CD4-positive, alpha-beta T cell treated with Interleukin-6 at 100 ng/mL for 8 hours (primary cell): ENCODE results near the gene GLRX.
"Not testable (repeated sequence)": the region's sequence is repeated elsewhere in the genome, so short reads cannot be mapped to it uniquely, and the experiment has no call there.

Experiments used
- DNase-seq: peaks from one replicate; pipeline ENCODE4 v3.0.0-alpha.2; 2020; ENCODE audit warnings: mixed read lengths, low spot score

GLRX gene

GRCh38 chr5:95826949-95827891 is 4.7 kb upstream of the GLRX start:
- no peak for DNase-seq

- no peak for DNase-seq
Measured at GRCh38 chr5:95825495-95825894, 3.0 kb upstream of the GLRX start.

GRCh38 chr5:95824747-95825146 is 2.2 kb upstream of the GLRX start:
- no peak for DNase-seq

DNA sequence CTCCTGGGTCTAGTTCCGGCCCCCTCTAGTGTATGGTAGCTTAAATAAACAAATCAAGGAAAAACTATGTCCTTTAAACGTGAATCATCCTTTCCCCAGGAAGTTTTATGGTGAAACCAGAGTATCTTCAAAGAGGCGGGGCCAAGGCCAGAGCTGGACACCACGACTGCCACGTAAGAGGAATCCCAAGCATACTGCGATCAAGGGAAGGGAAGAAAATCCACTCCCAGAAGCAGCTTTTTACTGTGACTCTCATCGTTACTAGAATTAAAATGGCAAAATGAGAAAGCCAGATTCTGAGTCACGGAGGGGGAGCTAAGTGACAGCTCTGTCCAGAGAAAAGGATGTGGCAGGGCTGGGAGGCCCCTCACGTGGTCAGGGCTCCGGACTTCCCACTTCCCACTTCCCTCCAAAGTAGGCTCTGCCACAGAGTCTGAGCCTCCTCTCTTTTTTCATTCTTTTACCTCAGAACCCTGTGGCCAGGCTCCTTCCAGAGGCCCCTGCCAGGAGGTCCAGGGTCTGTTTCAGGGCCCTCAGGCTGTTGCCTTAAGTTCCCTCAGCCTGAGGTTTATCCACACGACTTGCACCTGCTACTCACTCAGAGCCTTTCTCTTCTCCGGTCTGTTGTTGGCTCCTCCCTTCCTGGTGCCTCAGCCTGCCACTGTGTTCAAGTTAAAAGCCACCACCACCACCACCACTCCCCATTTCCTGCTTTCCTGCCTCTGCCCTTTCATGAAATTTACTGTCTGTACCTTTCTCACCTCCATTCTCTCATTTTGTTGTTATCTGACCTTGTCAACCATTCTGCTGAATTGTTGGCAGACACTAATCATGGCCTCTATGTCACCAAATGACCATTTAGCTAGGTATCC is 1.4 kb upstream of the GLRX start:
- DNase-seq, result peak; percentile 85

DNA sequence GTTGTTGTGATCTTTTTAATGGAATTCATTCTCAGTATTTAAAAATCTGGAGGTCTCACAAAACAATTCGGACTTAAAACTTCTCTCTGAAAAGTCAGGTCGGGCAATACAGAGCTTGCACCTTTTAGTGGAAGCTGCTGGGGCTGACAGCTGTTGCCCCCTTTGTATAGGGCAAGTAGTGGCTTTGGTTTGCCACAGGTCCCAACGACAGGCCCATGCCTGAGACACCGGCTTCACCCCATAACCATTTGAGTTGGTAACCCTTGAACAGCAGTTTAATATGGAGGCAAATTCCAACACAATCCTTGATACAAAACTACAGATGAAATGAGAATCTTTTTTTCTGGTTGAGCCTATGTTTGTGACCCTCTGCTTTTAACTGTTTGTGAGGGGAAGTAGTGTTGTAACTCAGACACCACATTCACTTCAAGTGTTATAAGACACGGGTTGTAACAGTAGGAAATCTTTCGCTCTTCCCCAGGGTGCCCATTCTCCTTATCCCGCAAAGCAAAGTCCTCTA is 752 bp upstream of the GLRX start:
- no peak for DNase-seq

DNA sequence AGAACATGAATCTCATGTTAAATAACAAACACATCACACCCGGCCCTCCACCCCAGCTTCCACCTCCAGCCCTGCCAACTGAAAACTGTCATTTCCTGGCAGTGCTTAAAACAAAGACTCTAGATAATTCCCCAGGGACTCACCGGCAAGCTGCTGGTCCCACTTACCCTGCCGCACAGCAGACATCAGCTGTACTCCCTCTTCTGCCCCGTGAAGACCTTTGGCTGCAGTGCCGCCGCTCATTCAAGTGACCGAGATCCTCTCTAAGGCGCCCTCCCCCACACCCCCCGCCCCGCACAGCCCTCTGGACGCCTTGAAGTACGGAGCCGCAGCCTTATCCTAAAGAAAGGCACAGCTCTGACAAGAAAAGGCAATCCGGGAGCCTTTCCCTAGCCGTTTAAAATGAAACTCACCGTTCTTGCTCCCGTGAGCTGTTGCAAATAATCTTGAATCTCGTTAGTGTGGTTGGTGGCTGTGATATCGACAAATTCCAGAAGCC is 434 bp downstream of the GLRX start:
- peak; percentile 17 for DNase-seq

DNA sequence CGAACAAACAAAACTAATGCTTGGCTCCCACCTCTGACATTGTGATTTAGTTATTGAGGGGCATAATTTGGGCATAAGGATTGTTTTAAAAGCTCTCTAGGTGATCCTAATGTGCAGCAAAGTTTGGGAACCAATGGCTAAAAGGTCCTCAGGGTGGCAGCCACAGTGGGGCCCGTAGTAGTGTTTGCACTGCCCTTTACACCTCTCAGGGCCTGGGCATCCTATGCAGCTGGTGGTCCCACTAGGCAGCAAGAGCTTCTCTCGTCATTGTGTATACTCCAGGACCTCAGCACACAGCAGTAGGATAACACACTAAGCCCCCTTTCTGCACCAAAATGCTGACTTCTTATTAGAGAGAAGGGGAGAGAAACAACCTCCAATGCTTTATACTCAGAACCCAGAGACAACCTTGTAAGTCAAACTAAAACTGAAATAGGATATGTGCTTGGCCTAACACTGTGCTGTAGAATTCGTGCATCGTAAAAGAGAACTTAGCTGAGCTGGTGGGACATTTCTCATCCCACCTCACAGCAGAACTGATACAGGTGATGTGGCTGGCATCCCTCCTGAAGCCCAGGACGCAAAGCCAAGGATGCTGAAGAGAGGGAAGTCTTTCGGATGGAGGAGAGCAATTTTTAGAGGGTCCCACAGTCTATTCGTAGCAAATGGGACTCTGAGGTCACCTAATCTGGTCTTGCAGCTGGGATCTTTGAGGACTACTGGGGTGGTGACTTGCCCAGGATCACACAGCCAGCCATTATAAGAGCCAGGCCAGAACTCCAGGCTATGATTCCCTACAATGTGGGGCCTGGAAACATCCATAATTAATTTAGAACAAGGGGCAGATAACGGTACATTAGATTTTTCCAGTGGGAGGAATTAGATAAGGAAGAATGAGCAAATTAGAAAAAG is 1.2 kb downstream of the GLRX start:
- no peak for DNase-seq

DNA sequence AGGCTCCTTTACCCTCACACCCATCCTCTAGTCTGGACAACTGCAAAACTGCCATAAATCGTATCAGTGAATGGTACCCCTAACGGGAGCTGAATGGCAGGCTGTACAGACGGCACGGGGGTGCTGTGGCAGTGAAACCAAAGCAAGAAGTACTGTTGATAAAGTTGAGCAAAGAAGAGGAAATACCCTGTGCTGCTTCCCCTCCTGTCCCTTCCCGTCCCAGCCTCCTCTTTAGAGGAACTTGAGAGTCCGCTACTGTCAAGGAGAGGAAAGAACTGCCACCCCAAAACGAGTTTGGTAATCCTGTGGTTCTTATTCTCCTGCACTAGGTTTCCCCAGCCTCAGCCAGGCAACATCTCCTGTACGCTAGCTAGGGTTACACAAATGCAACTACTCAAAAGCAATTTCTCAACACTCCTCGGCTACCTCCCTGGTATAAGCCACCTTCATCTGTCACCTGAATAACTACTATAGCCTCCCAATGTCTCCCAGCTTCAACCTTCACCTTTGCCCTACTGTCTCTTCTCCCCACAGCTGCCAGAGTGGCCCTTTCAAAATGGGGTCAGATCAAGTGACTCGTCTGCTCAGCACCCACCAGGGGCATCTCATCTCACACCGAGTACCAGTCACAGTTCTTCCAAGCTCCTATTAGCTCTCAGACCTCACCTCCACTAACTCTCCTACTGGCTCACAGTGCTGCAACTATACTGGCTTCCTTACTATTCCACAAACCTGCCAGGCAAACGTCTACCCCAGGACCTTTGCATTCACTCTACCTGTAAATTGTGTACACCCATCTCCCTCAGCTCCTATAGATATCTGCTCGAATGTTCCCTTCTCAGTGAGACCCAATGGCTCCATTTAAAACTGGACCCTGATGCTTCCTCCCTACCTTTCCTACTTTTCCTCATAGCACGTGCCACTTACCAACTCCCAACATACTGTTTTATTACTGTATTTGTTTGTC is 4.1 kb downstream of the GLRX start:
- DNase-seq, result no peak

GRCh38 chr5:95817430-95817829 is 5.1 kb downstream of the GLRX start:
- DNase-seq, result peak; percentile 29

GRCh38 chr5:95816776-95817175 is 5.8 kb downstream of the GLRX start:
- DNase-seq, result no peak

GRCh38 chr5:95816341-95816740 is 6.2 kb downstream of the GLRX start:
- no peak for DNase-seq

GRCh38 chr5:95815155-95815729 is 7.3 kb downstream of the GLRX start:
- DNase-seq, result no peak

- DNase-seq, result not testable (repeated sequence)
Measured at GRCh38 chr5:95813035-95813434, 9.5 kb downstream of the GLRX start.

- peak; percentile 25 for DNase-seq
Measured at GRCh38 chr5:95812074-95812471, 10.5 kb downstream of the GLRX start.

DNA sequence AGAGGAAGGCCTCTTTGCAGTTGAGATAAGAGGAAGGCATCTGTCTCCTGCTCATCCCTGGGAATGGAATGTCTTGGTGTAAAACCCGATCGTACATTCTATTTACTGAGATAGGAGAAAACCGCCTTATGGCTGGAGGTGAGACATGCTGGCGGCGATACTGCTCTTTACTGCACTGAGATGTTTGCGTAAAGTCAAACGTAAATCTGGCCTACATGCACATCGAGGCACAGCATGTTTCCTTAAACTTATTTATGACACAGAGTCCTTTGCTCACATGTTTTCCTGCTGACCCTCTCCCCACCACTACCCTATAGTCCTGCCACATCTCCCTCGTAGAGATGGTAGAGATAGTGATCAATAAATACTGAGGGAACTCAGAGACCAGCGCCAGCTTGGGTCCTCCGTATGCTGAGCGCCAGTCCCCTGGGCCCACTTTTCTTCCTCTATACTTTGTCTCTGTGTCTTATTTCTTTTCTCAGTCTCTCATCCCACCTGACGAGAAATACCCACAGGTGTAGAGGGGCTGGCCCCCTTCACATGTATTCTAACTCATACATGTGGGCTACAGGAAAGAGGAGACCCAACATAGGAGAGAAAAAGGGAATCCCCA is 11.0 kb downstream of the GLRX start:
- DNase-seq, result not testable (repeated sequence)

- not testable (repeated sequence) for DNase-seq
Measured at GRCh38 chr5:95811126-95811423, 11.5 kb downstream of the GLRX start.

GRCh38 chr5:95810305-95811125 is 12.0 kb downstream of the GLRX start:
- no peak for DNase-seq

DNA sequence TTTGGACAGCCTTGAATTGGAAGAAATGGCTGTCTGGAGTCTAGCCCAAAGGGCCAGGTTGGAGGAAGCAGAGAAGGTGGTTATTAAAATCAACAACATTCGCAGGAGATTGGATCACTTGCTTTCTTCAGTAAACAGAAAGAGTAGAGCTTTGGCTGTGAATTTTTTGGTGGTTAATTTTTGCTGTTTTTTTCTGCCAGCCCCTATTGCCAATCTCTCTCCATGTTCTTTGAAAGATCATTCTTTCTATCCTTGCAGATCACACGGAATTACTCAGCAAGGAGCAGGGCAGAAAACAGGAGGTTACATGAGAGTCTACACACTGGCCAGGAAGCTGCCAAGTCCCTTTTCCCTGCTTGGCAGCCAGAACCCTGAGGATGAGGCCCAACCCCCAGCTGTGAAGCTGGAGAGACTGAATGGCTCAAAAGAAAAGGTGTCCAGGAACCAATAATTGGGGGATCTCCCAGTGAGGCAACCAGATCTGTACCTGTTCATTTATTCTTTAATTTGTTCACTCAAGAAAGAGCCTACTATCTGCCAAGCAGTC is 13.0 kb downstream of the GLRX start:
- DNase-seq, result no peak
